ENCODE data around the gene PEAR1.

The PEAR1 gene, protein sequence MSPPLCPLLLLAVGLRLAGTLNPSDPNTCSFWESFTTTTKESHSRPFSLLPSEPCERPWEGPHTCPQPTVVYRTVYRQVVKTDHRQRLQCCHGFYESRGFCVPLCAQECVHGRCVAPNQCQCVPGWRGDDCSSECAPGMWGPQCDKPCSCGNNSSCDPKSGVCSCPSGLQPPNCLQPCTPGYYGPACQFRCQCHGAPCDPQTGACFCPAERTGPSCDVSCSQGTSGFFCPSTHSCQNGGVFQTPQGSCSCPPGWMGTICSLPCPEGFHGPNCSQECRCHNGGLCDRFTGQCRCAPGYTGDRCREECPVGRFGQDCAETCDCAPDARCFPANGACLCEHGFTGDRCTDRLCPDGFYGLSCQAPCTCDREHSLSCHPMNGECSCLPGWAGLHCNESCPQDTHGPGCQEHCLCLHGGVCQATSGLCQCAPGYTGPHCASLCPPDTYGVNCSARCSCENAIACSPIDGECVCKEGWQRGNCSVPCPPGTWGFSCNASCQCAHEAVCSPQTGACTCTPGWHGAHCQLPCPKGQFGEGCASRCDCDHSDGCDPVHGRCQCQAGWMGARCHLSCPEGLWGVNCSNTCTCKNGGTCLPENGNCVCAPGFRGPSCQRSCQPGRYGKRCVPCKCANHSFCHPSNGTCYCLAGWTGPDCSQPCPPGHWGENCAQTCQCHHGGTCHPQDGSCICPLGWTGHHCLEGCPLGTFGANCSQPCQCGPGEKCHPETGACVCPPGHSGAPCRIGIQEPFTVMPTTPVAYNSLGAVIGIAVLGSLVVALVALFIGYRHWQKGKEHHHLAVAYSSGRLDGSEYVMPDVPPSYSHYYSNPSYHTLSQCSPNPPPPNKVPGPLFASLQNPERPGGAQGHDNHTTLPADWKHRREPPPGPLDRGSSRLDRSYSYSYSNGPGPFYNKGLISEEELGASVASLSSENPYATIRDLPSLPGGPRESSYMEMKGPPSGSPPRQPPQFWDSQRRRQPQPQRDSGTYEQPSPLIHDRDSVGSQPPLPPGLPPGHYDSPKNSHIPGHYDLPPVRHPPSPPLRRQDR

GRCh38 chr1:156893048-156893953 lies at the start of gene PEAR1:
Gene PEAR1 (plus strand): TSS chr1:156893718. CDS start chr1:156903927, 10,209 bp downstream.
- no peak for DNase-seq

GRCh38 chr1:156844102-156844501 lies 49.4 kb upstream of the PEAR1 start:
- DNase-seq, result no peak

GRCh38 chr1:156844638-156845037 lies 48.9 kb upstream of the PEAR1 start:
- DNase-seq, result no peak

- peak; percentile 26 for DNase-seq
Observed at GRCh38 chr1:156845055-156845952, 48.2 kb upstream of the PEAR1 start.

DNA sequence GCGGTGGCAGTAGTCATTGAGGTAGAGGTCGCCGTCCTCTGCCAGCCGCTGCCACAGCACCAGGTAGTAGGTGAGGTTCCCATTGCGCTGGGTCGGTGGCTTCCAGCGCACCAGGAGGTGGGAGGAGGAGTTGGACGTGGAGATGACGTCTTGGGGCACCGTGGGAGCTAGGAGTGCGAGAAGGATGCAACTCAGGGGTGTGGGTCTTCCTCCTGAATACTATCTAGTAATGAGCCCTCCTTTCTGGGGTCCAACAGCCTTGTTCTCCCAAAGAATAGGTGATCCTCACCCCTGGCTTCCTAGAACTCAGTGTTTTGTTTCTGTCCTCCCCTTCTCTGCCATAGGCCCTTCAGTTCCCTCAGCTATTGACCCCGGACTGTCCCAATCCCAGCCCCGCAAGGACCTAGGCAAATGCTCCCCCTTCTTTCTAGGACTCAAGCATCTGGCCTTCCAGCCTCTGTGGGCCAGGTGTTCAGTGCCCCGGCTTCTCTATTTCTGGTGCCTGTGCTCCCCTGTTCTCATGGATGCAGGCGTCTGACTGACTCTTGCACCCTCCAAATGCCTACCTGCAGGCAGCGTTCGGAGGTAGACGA lies 47.5 kb upstream of the PEAR1 start:
- no peak for DNase-seq

GRCh38 chr1:156846643-156847042 lies 46.9 kb upstream of the PEAR1 start:
- DNase-seq, result no peak

GRCh38 chr1:156847591-156848460 lies 45.7 kb upstream of the PEAR1 start:
- no peak for DNase-seq

DNA sequence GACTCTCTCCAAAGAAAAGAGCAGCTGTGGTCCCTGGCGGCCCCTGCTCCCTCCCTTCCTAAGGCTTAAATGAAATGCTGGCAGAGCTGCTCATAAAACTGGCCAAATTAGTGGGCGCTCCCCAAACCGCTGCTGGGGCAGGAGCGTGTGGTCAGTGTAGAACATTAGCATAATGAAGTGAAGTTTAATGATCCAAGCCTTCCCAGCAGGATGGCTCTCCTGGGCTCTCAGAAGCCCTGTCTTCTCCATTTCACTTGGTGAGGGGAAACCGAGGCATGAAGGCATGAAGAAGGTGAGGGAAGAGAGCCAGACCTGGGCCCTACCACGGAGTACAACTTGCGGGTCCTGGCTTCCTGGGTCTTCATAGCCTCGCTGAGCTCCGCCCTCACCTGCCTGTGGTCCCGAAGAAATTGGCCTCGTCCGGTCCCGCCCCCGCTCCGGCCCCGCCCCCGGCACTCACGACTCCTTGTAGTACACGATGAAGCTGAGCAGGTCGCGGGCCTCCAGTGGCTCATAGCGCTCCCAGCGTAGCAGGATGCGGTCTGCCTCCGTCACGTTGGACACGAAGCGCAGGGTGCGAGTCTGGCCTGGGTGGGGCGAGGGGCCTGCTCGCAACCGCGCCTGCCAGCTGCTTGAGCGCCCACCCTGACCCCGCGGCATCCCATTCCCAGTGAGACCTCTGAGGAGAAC lies 44.9 kb upstream of the PEAR1 start:
- peak; percentile 75 for DNase-seq

DNA sequence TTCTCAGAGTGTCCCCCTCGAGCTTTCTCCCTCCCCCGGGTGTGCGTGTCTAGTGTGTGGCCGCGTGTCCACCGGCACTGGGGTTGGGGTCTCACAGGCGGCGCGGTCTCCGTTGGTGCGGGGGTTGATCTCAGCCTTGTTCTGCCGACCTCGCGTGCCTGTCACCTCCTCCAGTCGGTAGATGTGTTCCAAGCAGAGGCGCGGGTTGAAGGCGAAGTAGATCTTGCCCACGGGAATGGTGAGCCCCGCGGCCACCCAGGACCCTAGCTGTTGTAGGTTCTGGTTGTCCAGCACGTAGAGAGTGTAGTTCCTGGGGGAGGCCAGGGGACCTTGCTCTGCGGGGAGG lies 44.4 kb upstream of the PEAR1 start:
- DNase-seq, result no peak

DNA sequence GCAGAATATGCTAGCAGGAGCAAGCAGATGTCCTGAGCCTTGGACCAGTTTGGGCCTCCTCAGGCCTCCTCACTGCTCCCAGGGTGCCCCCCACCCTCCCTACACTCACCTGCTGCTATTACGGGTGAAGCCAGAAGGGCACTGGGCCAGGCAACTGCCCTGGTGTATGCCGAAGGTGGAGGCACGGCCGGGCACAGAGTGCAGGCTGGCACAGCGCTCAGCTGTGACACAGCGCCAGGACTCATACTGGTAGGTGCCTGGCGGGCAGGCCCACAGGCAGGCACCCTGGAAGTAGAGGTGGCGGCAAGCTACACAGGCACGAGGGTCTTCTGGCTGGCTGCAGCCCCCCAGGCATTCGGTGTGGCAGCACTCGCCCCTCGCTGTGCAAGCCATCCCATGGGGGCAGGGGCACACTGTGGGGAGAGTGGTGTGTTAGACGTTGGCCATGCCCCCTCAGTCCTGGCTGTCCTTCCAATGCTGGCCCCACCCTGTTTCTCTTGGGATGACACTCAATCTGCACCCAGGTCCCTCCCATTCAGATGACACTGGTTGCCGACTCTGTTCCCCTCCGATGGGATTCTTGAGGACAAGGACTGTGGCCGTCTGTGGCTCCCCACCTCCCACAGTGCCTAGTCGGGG lies 41.6 kb upstream of the PEAR1 start:
- DNase-seq, result no peak

DNA sequence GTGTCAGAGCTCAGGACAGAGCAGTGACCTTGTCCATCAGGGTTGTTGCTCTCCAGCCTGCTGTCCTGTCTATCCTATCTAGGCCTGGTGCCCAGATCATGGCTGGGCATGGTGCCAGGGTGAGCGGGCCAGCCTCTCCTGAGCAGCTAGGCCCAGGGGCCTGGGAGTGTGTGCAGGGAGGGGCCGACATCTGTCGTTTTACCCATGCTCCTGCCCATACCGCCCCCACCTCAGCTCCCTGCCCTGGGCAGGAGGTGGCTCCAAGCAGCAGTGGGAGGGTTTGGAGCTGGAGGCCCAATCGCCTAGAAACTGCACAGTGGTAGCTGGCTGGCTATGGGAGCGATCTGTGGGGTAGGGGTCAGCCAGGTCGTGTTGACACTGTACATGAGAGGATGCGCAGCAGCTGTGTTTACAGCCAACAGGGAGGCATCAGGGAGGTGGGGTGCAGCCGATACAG lies 41.1 kb upstream of the PEAR1 start:
- no peak for DNase-seq

GRCh38 chr1:156853761-156854160 lies 39.8 kb upstream of the PEAR1 start:
- no peak for DNase-seq

DNA sequence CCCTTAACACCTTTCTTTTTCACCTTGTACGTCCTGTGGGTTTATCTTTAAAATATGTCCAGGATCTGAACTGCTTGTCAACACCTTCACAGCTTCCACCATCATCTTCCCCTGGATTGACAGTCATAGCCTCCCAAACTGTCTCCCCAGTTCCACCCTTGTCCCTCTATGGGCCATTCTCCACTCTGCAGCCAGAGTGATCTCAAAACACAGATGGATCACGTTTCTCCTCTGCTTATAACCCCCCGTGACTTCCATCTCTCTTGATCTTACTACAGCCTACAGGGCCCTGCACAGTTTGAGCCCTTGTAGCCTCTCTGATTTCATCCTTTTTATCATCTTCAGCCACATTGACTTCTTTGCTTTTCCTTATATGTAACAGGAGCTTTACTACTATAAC lies 38.9 kb upstream of the PEAR1 start:
- no peak for DNase-seq

- DNase-seq, result no peak
Observed at GRCh38 chr1:156856282-156856785, 37.2 kb upstream of the PEAR1 start.

- no peak for DNase-seq
Observed at GRCh38 chr1:156857532-156857931, 36.0 kb upstream of the PEAR1 start.

DNA sequence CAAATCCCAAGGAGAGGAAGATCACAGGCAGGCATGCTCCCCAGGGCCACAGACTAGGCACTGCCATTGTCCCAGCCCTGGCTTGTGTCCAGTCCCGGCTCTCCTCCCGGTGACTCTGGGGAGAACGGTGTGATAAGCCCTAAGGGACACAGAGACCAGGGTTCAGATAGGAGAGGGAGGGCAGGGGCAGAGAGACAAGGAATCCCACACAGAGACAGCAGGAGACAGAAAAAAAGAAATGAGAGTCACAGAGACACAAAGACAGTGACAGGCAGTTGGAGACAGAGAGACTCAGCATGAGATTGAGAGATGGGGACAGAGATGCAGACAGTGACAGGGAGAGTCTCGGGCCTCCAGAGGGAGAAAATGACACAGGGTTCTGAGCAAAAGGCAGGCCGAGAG lies 35.0 kb upstream of the PEAR1 start:
- no peak for DNase-seq

DNA sequence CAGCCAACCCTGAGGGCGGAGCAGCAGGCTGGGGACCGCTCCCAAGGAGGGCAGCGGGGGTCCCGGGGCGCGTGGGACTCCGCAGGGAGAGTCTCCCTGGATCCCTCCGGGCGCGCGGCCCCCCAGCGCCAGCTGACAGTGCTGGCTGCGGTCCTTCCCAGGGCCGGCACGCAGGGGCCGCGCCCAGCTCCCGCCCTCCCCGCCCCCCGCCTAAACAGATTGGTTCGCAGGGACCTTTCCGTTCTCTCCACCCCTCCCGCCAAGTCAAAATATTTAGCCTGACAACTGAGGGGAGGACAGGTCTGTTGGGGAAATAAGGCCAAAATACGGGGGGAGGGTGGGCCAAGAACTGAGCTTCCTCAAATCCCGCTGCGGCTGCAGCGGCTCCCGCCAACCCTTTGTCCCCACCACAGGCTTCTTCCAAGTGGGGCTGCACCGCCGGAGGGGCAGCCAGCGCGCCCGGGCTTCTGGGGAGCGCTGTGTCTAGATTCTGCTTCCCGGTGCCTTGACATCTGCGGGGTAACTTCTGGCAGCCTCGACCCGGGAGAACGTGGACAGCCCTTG lies 34.5 kb upstream of the PEAR1 start, which contains the start of gene INSRR:
TSS of gene INSRR (minus strand) at position 159 of the 564 bp plus-strand sequence. CDS start 496 bp downstream, outside the sequence.
- no peak for DNase-seq

DNA sequence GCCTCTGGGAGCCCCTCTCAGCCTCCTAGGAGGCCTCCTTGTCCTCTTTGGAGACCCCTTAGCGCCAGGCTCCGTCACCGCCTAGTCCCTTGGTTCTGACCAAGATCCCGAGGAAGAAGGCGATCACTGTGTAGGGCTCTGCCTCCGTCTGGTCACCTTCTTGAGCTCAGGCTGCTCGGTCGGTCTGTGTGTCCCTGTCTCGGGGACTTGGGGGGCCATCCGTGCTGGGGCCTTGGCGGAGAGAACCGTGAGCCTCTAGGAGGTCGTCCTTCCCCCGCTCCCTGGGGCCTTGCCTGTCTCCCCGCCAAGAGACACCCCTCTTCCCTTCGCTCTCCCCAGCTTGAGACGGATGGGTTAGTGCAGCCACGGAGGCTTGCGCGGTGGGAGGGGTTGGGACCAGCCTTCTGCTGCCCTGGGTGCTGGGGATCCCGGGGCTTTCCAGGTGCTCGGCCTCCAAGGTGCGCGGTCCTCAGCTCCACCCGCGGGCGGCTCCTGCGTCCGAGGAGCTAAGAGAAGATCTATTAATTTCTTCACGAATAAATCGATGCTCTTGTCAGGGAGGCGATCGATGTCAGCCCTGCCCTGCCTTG lies 33.9 kb upstream of the PEAR1 start:
- DNase-seq, result no peak
